Effector memory CD4-positive, alpha-beta T cell (primary cell): ENCODE results near the gene ST6GALNAC2.
"Not testable (repeated sequence)": the region's sequence is repeated elsewhere in the genome, so short reads cannot be mapped to it uniquely, and the experiment has no call there.

Source experiments
- DNase-seq, 3 donors: peaks; one replicate each; pipeline ENCODE4 v3.0.0-alpha.2; 2020
- H3K27ac ChIP-seq: 2 replicates; pipeline ENCODE4 v1.7.0; 2013; ENCODE audit warnings: mild to moderate bottlenecking, low read length, moderate library complexity; ENCODE audit not compliant: insufficient read depth, poor library complexity, severe bottlenecking
- H3K27me3 ChIP-seq: replicated peaks from 2 replicates; pipeline ENCODE4 v1.7.0; 2013; ENCODE audit warnings: mild to moderate bottlenecking, low read length; ENCODE audit not compliant: insufficient read depth, control insufficient read depth, poor library complexity, severe bottlenecking
- H3K36me3 ChIP-seq: 2 replicates; pipeline ENCODE4 v1.7.0; 2013; ENCODE audit warnings: mild to moderate bottlenecking, low read length, moderate library complexity; ENCODE audit not compliant: control insufficient read depth, insufficient read depth
- H3K4me1 ChIP-seq: 2 replicates; pipeline ENCODE4 v1.7.0; 2013; ENCODE audit warnings: low read length, mild to moderate bottlenecking; ENCODE audit not compliant: control insufficient read depth, insufficient read depth, poor library complexity, severe bottlenecking
- H3K4me3 ChIP-seq: 2 replicates; pipeline ENCODE4 v1.7.0; 2013; ENCODE audit warnings: low read length, low read depth, mild to moderate bottlenecking; ENCODE audit not compliant: insufficient read depth, poor library complexity, severe bottlenecking
- H3K9me3 ChIP-seq: 2 replicates; pipeline ENCODE4 v1.7.0; 2013; ENCODE audit warnings: mild to moderate bottlenecking, low read length, moderate library complexity; ENCODE audit not compliant: control insufficient read depth

ST6GALNAC2 gene

DNA sequence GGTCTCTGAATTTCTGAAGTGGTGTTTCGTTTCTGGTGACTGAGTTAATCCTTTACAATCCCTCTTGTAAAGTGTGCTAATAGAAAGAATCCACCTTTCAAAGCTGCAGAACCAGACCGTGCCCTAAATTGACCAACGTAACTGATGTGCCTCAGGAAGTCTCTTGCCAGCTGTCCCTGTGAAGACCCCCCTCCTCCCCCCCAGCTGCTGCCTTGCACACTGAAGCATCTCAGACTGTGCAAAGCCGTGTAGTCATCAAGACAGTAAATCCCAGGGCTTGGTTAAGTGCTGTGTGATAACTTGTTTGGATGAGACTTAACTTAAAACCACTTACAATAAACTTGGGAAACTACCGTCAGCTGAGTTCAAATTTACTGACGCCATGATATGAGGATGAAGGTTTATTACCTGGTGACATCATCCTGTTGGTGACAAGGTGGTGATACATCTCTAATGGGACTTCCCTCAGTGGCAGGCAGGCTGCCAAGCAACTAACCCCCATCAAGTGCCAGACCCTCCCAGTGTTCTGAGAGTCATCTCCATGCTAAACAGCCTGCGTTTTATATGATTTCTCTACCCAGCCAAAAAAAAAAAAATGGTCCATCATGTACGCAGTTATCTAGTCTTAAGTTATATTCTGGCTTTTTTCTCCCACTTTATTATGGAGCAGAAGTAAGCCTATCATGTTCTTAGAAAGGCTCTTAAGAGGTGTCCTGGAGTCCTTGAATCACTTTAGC is 20.5 kb downstream of the ST6GALNAC2 start:
- H3K27me3 ChIP-seq, H3K9me3 ChIP-seq, H3K27ac ChIP-seq, H3K4me3 ChIP-seq, DNase-seq: not testable (repeated sequence)
- Histone ChIP-seq H3K4me1 (peaks cover 16% of the 10 kb centered on the region), H3K36me3 (peaks cover 33% of the 10 kb centered on the region)

DNA sequence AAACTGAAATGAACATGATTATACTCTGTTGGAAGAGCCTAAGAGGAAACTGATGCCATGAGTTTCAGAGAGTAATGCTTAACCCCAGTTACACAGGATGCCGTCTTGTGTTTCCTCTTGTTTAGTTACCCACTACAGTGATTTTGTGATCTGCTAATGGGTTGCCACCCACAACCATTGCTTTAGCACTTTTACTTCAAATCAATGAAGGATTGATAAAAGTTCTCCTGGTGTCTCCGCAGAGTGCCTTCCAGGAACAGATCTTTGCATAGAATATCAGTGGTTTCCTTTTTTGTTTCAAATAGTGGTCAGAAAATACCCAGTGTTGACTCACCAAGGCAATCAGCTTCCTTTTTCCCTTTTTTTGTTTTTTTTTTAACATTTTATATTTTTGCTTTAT is 22.3 kb downstream of the ST6GALNAC2 start:
- Histone ChIP-seq H3K36me3 (peaks cover 33% of the 10 kb centered on the region), H3K4me1 (peaks cover 31% of the 10 kb centered on the region)
- H3K27ac ChIP-seq, H3K9me3 ChIP-seq, H3K27me3 ChIP-seq, H3K4me3 ChIP-seq, DNase-seq: not testable (repeated sequence)

DNA sequence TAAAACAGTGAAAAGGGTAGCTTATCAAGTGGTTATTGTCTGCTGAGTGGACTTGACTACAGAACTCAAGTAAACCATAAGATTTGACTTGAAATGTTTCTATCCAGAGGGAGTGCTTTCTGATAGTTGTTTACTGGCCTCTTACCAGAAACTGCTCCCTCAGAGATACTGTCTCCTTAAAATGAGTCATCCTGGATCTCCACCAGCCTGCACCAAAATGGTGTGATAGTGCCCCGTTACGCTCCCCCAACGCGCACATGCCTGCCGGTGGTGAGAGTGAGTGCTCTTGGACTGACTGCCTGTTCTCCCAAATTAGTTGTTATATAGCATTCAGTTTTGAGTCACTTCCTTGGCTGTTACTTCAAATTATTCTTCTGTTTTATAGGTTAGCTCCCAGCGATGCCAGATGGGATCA is 22.9 kb downstream of the ST6GALNAC2 start:
- Histone ChIP-seq H3K36me3 (peaks cover 33% of the 10 kb centered on the region), H3K27ac (peak overlapping the region; percentile 21), H3K4me1 (peaks cover 34% of the 10 kb centered on the region), H3K27me3 (no peaks in the 10 kb centered on the region), H3K4me3 (no peak overlapping the region), H3K9me3 (no peaks in the 10 kb centered on the region)
- no peak for DNase-seq

DNA sequence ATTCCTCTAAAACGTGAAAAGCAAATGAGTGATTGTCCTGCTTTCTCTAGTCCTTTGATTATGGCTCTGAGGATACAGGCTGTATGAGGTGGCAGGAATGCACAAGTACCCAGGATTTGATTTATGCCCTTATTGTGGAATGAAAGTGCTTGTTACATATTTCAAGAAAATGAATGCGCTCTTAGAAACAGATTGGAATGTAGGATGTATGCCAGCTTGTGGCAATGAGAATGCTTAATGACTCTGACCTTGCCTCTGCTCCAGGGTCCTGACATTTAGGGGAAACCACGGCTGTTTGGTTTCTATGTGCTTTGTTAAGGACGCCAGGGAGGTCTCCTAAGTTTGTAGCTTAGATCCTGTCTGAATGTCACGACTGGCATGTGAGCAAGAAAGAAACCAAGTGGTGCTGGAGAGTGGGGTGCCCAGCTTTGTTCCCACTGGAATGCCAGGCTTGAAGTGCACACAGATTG is 23.8 kb downstream of the ST6GALNAC2 start:
- H3K36me3 ChIP-seq: peaks cover 33% of the 10 kb centered on the region
- no peak for DNase-seq
- no peak overlapping the region for H3K4me3 ChIP-seq
- H3K27ac ChIP-seq: peak overlapping the region; percentile 70
- H3K4me1 ChIP-seq: peaks cover 35% of the 10 kb centered on the region
- no peaks in the 10 kb centered on the region for H3K27me3 ChIP-seq
- no peaks in the 10 kb centered on the region for H3K9me3 ChIP-seq

DNA sequence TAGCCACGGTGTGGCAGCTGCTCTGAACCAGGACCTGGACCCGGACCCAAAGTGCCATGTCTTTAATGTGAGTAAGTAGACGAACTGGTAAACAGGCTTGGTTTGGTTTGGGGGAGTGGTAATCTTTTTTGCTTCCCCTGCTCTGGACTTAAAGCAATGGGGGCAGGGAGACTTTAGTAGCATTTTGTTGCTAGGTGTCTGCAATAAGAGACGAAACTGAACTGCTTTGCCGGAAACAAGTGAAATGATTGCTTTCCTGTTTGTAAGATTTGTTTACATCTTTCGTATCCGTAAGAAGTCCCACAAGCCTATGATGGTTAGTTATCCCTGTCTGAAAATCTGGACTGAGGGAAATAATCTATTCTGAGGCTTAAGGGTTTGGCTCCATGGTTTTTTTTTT is 24.3 kb downstream of the ST6GALNAC2 start:
- Histone ChIP-seq H3K4me1 (peaks cover 39% of the 10 kb centered on the region), H3K36me3 (peaks cover 28% of the 10 kb centered on the region), H3K27me3 (no peaks in the 10 kb centered on the region), H3K9me3 (no peaks in the 10 kb centered on the region), H3K27ac (peak overlapping the region; percentile 70), H3K4me3 (no peak overlapping the region)
- peak in 1 of 3 donors; percentile 28 for DNase-seq

DNA sequence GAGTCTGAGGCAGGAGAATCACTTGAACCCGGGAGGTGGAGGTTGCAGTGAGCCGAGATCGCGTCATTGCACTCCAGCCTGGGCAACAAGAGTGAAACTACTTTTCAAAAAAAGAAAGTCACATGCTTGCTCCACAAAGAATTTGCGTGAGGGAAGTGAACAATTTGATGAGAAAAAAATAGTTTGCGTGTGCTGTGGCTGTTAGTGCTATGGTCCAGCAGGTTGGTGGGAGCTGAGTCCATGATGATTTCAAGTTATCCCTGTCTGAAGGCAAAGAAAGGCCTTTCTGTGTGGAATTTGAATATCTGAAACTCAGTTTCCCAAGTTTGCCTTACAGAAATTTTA is 24.8 kb downstream of the ST6GALNAC2 start:
- H3K4me3 ChIP-seq: no peak overlapping the region
- peaks cover 39% of the 10 kb centered on the region for H3K4me1 ChIP-seq
- no peak for DNase-seq
- peak overlapping the region; percentile 70 for H3K27ac ChIP-seq
- H3K27me3 ChIP-seq: no peaks in the 10 kb centered on the region
- H3K9me3 ChIP-seq: no peaks in the 10 kb centered on the region
- H3K36me3 ChIP-seq: peaks cover 24% of the 10 kb centered on the region

DNA sequence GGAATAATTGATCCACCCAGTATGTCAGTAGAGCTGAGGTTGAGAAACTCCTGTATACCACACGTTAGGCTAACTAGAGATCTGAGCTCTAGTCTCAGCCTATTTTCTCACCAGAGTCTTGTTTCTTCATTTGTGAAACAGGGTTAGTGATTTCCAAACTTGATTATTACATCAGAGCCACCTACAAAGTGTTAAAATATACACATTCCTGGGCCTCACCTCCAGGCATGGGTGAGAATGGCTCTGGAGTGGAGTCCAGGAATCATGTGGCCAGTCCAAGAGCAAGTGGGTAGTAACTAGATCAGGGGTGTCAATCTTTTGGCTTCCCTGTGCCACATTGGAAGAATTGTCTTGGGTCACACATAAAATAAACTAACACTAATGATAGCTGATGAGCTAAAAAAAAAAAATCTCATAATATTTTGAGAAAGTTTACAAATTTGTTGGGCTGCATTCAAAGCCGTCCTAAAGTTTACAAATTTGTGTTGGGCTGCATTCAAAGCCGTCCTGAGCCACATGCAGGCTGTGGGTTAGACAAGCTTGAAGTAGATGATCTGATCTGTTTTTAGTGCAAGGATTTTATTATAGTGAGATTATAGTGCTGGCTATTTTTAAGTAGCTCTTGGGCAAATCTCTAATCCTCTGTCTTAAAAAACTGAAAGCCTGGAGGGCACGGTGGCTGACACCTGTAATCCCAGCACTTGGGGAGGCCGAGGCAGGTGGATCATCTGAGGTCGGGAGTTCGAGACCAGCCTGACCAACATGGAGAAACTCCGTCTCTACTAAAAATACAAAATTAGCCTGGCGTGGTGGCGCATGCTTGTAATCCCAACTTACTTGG is 25.4 kb downstream of the ST6GALNAC2 start:
- DNase-seq: no peak
- Histone ChIP-seq H3K4me1 (peaks cover 39% of the 10 kb centered on the region), H3K9me3 (no peaks in the 10 kb centered on the region), H3K36me3 (peaks cover 20% of the 10 kb centered on the region), H3K27me3 (no peaks in the 10 kb centered on the region), H3K27ac (peak overlapping the region; percentile 70), H3K4me3 (no peak overlapping the region)

DNA sequence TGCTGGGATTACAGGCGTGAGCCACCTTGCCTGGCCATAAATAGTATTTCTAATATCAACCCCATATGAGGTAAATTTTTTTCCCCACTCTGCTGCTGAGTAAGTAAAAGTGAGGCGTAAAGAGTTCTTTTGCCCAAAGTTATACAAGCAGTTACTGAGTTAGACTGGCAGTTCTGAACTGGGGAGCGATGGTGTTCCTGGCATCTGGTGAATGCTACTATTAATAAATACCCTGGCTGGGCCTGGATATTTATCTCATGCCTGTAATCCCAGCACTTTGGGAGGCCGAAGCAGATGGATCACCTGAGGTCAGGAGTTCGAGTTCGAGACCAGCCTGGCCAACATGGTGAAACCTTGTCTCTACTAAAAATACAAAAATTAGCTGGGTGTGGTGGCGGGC is 26.2 kb downstream of the ST6GALNAC2 start:
- Histone ChIP-seq H3K4me1 (peaks cover 39% of the 10 kb centered on the region), H3K36me3 (peaks cover 12% of the 10 kb centered on the region), H3K4me3 (peak overlapping the region; percentile 61)
- H3K27ac ChIP-seq, DNase-seq, H3K27me3 ChIP-seq, H3K9me3 ChIP-seq: not testable (repeated sequence)

DNA sequence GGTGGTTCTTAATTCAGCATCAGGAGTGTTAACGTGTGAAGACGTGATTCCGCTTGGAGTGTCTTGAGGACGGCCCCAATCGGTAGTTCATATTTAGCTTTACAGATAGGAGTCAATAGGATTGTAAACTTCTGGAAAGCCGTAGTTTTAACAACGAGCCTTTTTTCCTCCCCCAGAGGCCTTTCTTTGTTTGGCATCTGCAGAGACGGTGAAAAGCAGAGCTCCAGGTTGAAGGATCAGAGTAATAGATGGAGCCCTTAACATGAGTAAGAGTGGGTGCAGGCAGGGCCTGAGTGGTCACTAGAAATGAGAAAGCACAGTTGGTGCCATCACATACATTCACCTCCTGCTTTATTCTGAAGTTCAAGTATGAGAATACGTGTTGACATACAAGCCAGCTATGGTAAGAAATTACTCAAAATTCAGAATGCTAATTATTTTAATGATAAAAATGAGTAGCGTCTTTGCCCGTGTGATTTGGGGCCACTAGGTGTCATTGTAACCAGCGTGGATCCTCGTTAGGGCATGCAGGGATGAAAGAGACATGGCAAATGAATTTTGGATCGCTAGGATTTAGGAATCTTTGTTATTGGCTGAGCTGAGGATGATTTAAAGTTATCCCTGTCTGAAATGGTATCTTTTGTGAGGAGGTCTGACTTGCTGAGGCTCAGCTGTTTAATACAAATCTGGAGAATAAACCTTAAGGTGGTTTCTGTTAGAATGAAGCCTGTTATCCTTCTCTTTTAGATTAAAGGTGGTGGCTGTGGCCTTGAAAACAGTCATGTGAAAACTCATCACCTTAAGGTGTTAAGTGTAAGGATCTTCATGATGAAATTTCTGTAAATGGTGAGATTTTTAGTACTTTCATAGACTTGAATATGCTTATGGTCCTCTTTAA is 27.2 kb downstream of the ST6GALNAC2 start:
- H3K36me3 ChIP-seq: peaks cover 10% of the 10 kb centered on the region
- H3K9me3 ChIP-seq: no peaks in the 10 kb centered on the region
- peak overlapping the region; percentile 61 for H3K4me3 ChIP-seq
- peaks cover 39% of the 10 kb centered on the region for H3K4me1 ChIP-seq
- H3K27me3 ChIP-seq: no peaks in the 10 kb centered on the region
- DNase-seq: no peak
- H3K27ac ChIP-seq: peak overlapping the region; percentile 96
